Cardiac muscle cell (in vitro differentiated cells and primary cell): Measurements from ENCODE around the gene FOSB. TPM values are rescaled to one million over a fixed set of nuclear protein-coding genes. Genes with fewer than 3 reads are reported as not detected.
A peak's percentile ranks its signal among the peaks of the same experiment; 100 is the strongest.

Source experiments
- DNase-seq, 2 donors: peaks; one replicate each; pipeline versions ENCODE4 v3.0.0 to v3.0.0-alpha.2; 2010 to 2017; ENCODE audit warnings: low read depth in 1 of 2, low spot score in 1 of 2
- H3K27ac ChIP-seq: fragments of 200-600 bp; sonication (generic); 2 replicates; pipeline ENCODE4 v1.5.1; 2016
- H3K27me3 ChIP-seq: fragments of 200-600 bp; sonication (generic); 2 replicates; pipeline ENCODE4 v1.6.0; 2016; ENCODE audit warnings: control low read depth
- H3K36me3 ChIP-seq: fragments of 200-600 bp; sonication (generic); 2 replicates; pipeline ENCODE4 v1.5.1; 2016; ENCODE audit warnings: control low read depth
- H3K4me1 ChIP-seq: fragments of 200-600 bp; sonication (generic); 2 replicates; pipeline ENCODE4 v1.8.1; 2017; ENCODE audit warnings: low read depth, mild to moderate bottlenecking, mixed run types
- H3K4me3 ChIP-seq: fragments of 200-600 bp; sonication (generic); 2 replicates; pipeline ENCODE4 v1.5.1; 2016; ENCODE audit warnings: mild to moderate bottlenecking
- H3K9me3 ChIP-seq: fragments of 200-600 bp; sonication (generic); 2 replicates; pipeline ENCODE4 v1.5.1; 2017; ENCODE audit warnings: low read depth, mild to moderate bottlenecking, control low read depth
- CTCF ChIP-seq: IDR thresholded peaks from 2 replicates; pipeline ENCODE4 v1.5.1; 2012; ENCODE audit warnings: low read depth, mild to moderate bottlenecking, low read length
- polyA plus RNA-seq: library from polyadenylated mRNA; unstranded; fragments of >200 nt; fragmentation: Nextera tagmentation; extraction: Ambion mirVana; gene quantifications from 2 replicates; pipeline ENCODE4 v1.2.1, GENCODE V29; 2016
- total RNA-seq: library from RNA; depleted of rRNA; stranded (reverse); fragments of >200 nt; gene quantifications from 2 replicates; pipeline ENCODE4 v1.2.3, GENCODE V29; 2016

Gene FOSB
- total and polyA plus RNA-seq, 2 experiments from 2014 or later: 1.7 to 4.5 TPM

DNA sequence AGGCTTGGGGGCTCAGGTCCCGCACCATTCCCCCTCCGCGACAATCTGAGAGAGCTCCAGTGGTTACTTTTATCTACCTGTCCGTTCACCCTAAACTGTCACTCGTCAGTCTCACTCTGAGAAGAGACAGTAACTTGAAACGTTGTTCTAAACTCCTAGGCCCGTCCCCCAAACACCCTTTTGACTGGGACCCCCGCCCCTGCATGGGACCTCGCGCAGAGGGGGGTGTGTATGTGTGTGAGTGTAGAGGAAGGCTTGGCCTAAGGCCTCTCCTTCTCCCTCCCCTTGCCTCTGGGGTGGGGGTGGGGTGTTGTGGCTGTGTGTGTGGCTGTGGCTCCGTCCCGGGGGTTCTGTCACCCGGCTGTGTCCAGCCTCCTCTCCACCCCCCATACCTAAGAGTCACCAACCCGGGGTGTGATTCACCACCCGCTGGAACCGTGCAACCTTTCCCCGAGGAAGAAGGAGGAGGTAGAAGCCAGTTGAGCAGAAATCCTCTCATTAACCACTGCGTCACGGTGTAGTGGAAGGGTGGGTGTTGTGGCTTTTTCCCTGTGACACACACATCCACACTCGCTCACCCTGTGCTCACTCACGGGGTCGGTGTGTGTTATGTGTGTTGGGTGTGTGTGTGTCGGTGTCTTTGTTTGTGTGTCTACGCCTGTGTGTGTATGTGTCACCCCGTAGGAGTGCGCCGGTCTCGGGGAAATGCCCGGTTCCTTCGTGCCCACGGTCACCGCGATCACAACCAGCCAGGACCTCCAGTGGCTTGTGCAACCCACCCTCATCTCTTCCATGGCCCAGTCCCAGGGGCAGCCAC lies 2.4 kb downstream of the FOSB start:
- Histone ChIP-seq H3K9me3 (no peaks in the 10 kb centered on the region), H3K4me1 (peaks cover 14% of the 10 kb centered on the region), H3K27me3 (no peaks in the 10 kb centered on the region), H3K36me3 (no peaks in the 10 kb centered on the region), H3K27ac (peak overlapping the region; percentile 88), H3K4me3 (peak overlapping the region; percentile 65)
- no peak for TF ChIP-seq CTCF
- peak; percentile 51 to 61 for DNase-seq

DNA sequence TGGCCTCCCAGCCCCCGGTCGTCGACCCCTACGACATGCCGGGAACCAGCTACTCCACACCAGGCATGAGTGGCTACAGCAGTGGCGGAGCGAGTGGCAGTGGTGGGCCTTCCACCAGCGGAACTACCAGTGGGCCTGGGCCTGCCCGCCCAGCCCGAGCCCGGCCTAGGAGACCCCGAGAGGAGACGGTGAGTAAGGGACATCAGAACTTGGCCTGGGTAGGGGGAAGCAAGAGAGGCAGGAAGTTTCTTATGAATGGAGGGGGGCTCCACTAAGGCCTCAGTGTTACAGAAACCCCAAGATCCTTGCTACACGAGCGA lies 2.9 kb downstream of the FOSB start:
- Histone ChIP-seq H3K36me3 (no peaks in the 10 kb centered on the region), H3K9me3 (no peaks in the 10 kb centered on the region), H3K27me3 (no peaks in the 10 kb centered on the region), H3K4me3 (no peak overlapping the region), H3K27ac (peak overlapping the region; percentile 88), H3K4me1 (peaks cover 14% of the 10 kb centered on the region)
- TF ChIP-seq CTCF: no peak
- DNase-seq: peak in 1 of 2 donors; percentile 25

GRCh38 chr19:45471111-45471930 lies 3.5 kb downstream of the FOSB start:
- Histone ChIP-seq H3K36me3 (no peaks in the 10 kb centered on the region), H3K9me3 (no peaks in the 10 kb centered on the region), H3K4me3 (no peak overlapping the region), H3K27ac (no peak overlapping the region), H3K4me1 (peaks cover 14% of the 10 kb centered on the region), H3K27me3 (no peaks in the 10 kb centered on the region)
- DNase-seq: peak in 1 of 2 donors; percentile 32
- no peak for TF ChIP-seq CTCF

DNA sequence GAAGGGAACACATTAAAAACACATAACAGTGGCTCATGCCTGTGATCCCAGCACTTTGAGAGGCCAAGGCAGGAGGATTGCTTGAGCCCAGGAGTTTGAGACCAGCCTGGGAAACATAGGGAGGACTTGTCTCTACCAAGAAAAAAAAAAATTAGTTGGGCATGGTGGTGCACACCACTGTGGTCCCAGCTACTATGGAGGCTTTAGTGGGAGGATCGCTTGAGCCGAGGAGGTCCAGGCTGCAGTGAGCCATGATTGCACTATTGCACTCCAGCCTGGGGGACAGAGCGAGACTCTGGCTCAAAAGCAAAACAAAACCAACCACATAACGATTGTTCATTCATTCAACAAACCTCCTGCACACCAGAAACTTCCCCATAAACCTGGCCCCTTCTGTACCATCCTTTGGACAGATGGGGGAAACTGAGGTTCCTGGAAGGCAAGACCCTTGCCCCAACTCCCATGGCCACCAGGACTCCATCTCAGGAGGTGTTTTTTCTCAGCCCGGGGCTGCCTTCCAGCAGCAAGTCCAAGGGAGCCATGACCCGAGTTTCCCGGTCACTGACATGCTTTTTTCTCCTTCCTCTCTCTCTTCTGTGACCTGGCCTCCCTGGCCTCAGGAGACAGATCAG lies 4.3 kb downstream of the FOSB start:
- DNase-seq: peak in 1 of 2 donors; percentile 20
- peaks cover 14% of the 10 kb centered on the region for H3K4me1 ChIP-seq
- H3K36me3 ChIP-seq: no peaks in the 10 kb centered on the region
- H3K4me3 ChIP-seq: no peak overlapping the region
- no peaks in the 10 kb centered on the region for H3K9me3 ChIP-seq
- no peaks in the 10 kb centered on the region for H3K27me3 ChIP-seq
- TF ChIP-seq CTCF: no peak
- no peak overlapping the region for H3K27ac ChIP-seq

DNA sequence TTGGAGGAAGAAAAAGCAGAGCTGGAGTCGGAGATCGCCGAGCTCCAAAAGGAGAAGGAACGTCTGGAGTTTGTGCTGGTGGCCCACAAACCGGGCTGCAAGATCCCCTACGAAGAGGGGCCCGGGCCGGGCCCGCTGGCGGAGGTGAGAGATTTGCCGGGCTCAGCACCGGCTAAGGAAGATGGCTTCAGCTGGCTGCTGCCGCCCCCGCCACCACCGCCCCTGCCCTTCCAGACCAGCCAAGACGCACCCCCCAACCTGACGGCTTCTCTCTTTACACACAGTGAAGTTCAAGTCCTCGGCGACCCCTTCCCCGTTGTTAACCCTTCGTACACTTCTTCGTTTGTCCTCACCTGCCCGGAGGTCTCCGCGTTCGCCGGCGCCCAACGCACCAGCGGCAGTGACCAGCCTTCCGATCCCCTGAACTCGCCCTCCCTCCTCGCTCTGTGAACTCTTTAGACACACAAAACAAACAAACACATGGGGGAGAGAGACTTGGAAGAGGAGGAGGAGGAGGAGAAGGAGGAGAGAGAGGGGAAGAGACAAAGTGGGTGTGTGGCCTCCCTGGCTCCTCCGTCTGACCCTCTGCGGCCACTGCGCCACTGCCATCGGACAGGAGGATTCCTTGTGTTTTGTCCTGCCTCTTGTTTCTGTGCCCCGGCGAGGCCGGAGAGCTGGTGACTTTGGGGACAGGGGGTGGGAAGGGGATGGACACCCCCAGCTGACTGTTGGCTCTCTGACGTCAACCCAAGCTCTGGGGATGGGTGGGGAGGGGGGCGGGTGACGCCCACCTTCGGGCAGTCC lies 5.0 kb downstream of the FOSB start:
- Histone ChIP-seq H3K27ac (no peak overlapping the region), H3K9me3 (no peaks in the 10 kb centered on the region), H3K27me3 (no peaks in the 10 kb centered on the region), H3K4me3 (no peak overlapping the region), H3K4me1 (peaks cover 14% of the 10 kb centered on the region), H3K36me3 (no peaks in the 10 kb centered on the region)
- TF ChIP-seq CTCF: no peak
- peak in 1 of 2 donors; percentile 39 for DNase-seq
